H1 (cell line): ENCODE results near the gene STK16. TPM values are rescaled to one million over a fixed set of nuclear protein-coding genes. Genes with fewer than 3 reads are reported as not detected.

Experiments
- CTCF ChIA-PET: fragments of 300-600 bp; sonication (Branson Sonifier 250); formaldehyde crosslinking; loops from one replicate; lab custom pipeline; 2021; ENCODE audit not compliant: partially characterized antibody; lab: Charles Lee
- POLR2A ChIA-PET: fragments of 300-600 bp; sonication (Branson Sonifier 250); formaldehyde crosslinking; loops from one replicate; lab custom pipeline; 2021; ENCODE audit warnings: inconsistent platforms; ENCODE audit not compliant: partially characterized antibody; lab: Charles Lee
- DNase-seq, 2 experiments: peaks; one replicate each; pipeline versions ENCODE4 v3.0.0 to v3.0.0-alpha.2; 2010 to 2022; ENCODE audit warnings: low spot score in 2 of 2, low read depth in 1 of 2, mixed read lengths in 1 of 2
- FAIRE-seq: peaks from 2 replicates; lab custom pipeline; 2011; peaks lifted over from hg19 to GRCh38; lab: Jason Lieb, UNC
- H2AFZ ChIP-seq: 2 replicates; pipeline ENCODE4 v1.8.1; 2012; ENCODE audit warnings: low read length, inconsistent platforms
- H2AK5ac ChIP-seq: 2 replicates; pipeline ENCODE4 v1.6.1; 2013; ENCODE audit warnings: low read depth, low read length
- H2BK120ac ChIP-seq: replicated peaks from 2 replicates; pipeline ENCODE3; 2013; ENCODE audit warnings: low read depth, low read length, inconsistent platforms
- H2BK12ac ChIP-seq: 2 replicates; pipeline ENCODE4 v1.6.1; 2013; ENCODE audit warnings: low read depth, low read length
- H2BK15ac ChIP-seq: 2 replicates; pipeline ENCODE4 v1.6.1; 2013; ENCODE audit warnings: low read length
- H2BK20ac ChIP-seq: 2 replicates; pipeline ENCODE4 v1.6.1; 2013; ENCODE audit warnings: low read length
- H2BK5ac ChIP-seq: 2 replicates; pipeline ENCODE4 v1.6.1; 2013; ENCODE audit warnings: low read depth, low read length
- H3K14ac ChIP-seq: 2 replicates; pipeline ENCODE4 v1.6.1; 2013; ENCODE audit warnings: inconsistent platforms; ENCODE audit not compliant: insufficient read length
- H3K18ac ChIP-seq: 2 replicates; pipeline ENCODE4 v1.6.1; 2013; ENCODE audit warnings: low read length; ENCODE audit errors: extremely low read depth
- H3K23ac ChIP-seq: 2 replicates; pipeline ENCODE4 v1.6.1; 2013; ENCODE audit warnings: inconsistent platforms; ENCODE audit not compliant: insufficient read length
- H3K23me2 ChIP-seq: 2 replicates; pipeline ENCODE4 v1.6.1; 2013; ENCODE audit warnings: low read depth, low read length
- H3K27ac ChIP-seq: 2 replicates; pipeline ENCODE4 v1.6.1; 2011; ENCODE audit warnings: low read depth, low read length, inconsistent platforms
- H3K27me3 ChIP-seq, 4 experiments: replicated peaks in 1 of 4; 1 replicate in 1 of 4; 2 replicates in 3 of 4; pipeline versions ENCODE4 v1.6.1 to v1.8.1; 2011 to 2013; ENCODE audit warnings: low read length in 3 of 4, mild to moderate bottlenecking in 3 of 4, inconsistent platforms in 2 of 4, mixed read lengths in 2 of 4, moderate library complexity in 1 of 4; ENCODE audit not compliant: control insufficient read depth in 3 of 4, insufficient read depth in 3 of 4; ENCODE audit errors: extremely low read depth in 1 of 4
- H3K36me3 ChIP-seq, 4 experiments: 2 replicates each; pipeline versions ENCODE4 v1.6.1 to v1.8.1; 2011 to 2013; ENCODE audit warnings: mild to moderate bottlenecking in 4 of 4, low read length in 3 of 4, moderate library complexity in 2 of 4, control low read depth in 1 of 4, inconsistent platforms in 1 of 4; ENCODE audit not compliant: insufficient read depth in 4 of 4, control insufficient read depth in 2 of 4
- H3K4ac ChIP-seq: replicated peaks from 2 replicates; pipeline ENCODE3; 2013; ENCODE audit warnings: low read length, low read depth, mixed read lengths, inconsistent platforms; ENCODE audit not compliant: insufficient read length
- H3K4me1 ChIP-seq, 4 experiments: replicated peaks in 1 of 4; 1 replicate in 1 of 4; 2 replicates in 3 of 4; pipeline versions ENCODE4 v1.6.1 to v1.8.1; 2011 to 2013; ENCODE audit warnings: low read length in 3 of 4, inconsistent platforms in 2 of 4, mixed read lengths in 1 of 4; ENCODE audit not compliant: insufficient read depth in 4 of 4, control insufficient read depth in 3 of 4
- H3K4me2 ChIP-seq, 2 experiments: 2 replicates each; pipeline versions ENCODE4 v1.6.1 to v1.8.1; 2011 to 2013; ENCODE audit warnings: low read depth in 2 of 2, low read length in 2 of 2, control low read depth in 1 of 2, inconsistent platforms in 1 of 2, mild to moderate bottlenecking in 1 of 2; ENCODE audit not compliant: insufficient read depth in 1 of 2
- H3K4me3 ChIP-seq, 4 experiments: fragments of 200-600, 300-600 bp in 1 of 4; sonication (generic), shearing (Covaris generic), sonication (Bioruptor Twin) in 1 of 4; 2 replicates each; pipeline versions ENCODE4 v1.5.1 to v1.8.1; 2011 to 2016; ENCODE audit warnings: low read length in 4 of 4, low read depth in 3 of 4, control low read depth in 2 of 4, inconsistent platforms in 2 of 4, mild to moderate bottlenecking in 2 of 4, mixed read lengths in 1 of 4, moderate library complexity in 1 of 4; ENCODE audit not compliant: insufficient read depth in 2 of 4; ENCODE audit errors: extremely low read depth in 1 of 4
- H3K56ac ChIP-seq: replicated peaks from 2 replicates; pipeline ENCODE3; 2013; ENCODE audit warnings: low read depth, mild to moderate bottlenecking, mixed read lengths, low read length, inconsistent platforms; ENCODE audit not compliant: insufficient read length
- H3K79me1 ChIP-seq: 2 replicates; pipeline ENCODE4 v1.6.1; 2013; ENCODE audit warnings: low read depth, low read length, control low read depth
- H3K79me2 ChIP-seq, 2 experiments: 2 replicates each; pipeline versions ENCODE4 v1.6.1 to v1.8.1; 2012 to 2013; ENCODE audit warnings: low read length in 2 of 2, mild to moderate bottlenecking in 2 of 2, inconsistent platforms in 1 of 2; ENCODE audit not compliant: insufficient read depth in 2 of 2, control insufficient read depth in 1 of 2
- H3K9ac ChIP-seq, 4 experiments: replicated peaks in 1 of 4; 1 replicate in 1 of 4; 2 replicates in 3 of 4; pipeline versions ENCODE4 v1.6.1 to v1.8.1; 2011 to 2013; ENCODE audit warnings: low read depth in 3 of 4, low read length in 3 of 4, control low read depth in 2 of 4, mild to moderate bottlenecking in 2 of 4, moderate library complexity in 2 of 4, inconsistent platforms in 1 of 4; ENCODE audit errors: extremely low read depth in 1 of 4
- H3K9me3 ChIP-seq, 2 experiments: 2 replicates each; pipeline versions ENCODE4 v1.6.1 to v1.8.1; 2012 to 2013; ENCODE audit warnings: mild to moderate bottlenecking in 2 of 2, moderate library complexity in 2 of 2, control low read depth in 1 of 2, inconsistent platforms in 1 of 2, low read depth in 1 of 2, low read length in 1 of 2, mixed read lengths in 1 of 2; ENCODE audit not compliant: insufficient read depth in 2 of 2
- H4K20me1 ChIP-seq, 2 experiments: replicated peaks in 1 of 2; 2 replicates each; pipeline versions ENCODE3 to v1.8.1; 2011 to 2013; ENCODE audit warnings: inconsistent platforms in 2 of 2, low read length in 2 of 2, mild to moderate bottlenecking in 1 of 2; ENCODE audit not compliant: insufficient read depth in 2 of 2, control insufficient read depth in 1 of 2
- H4K5ac ChIP-seq: 2 replicates; pipeline ENCODE4 v1.6.1; 2013; ENCODE audit warnings: low read length, low read depth, mixed read lengths, inconsistent platforms; ENCODE audit not compliant: insufficient read length
- H4K8ac ChIP-seq: 2 replicates; pipeline ENCODE4 v1.8.0; 2013; ENCODE audit warnings: mild to moderate bottlenecking, moderate library complexity, low read length, inconsistent platforms; ENCODE audit not compliant: insufficient read depth; ENCODE audit errors: extremely low read depth
- H4K91ac ChIP-seq: replicated peaks from 2 replicates; pipeline ENCODE3; 2013; ENCODE audit warnings: low read length, mixed read lengths, inconsistent platforms; ENCODE audit not compliant: insufficient read length
- TEAD4 ChIP-seq: IDR thresholded peaks from 2 replicates; pipeline ENCODE4 v1.6.1; 2012; ENCODE audit warnings: low read depth, low read length, inconsistent platforms, mixed read lengths
- WGBS, 2 experiments: shearing (Covaris generic) in 1 of 2; methylation state at CpG; one replicate each; pipeline versions ENCODE4 v1.1.6 to v1.1.7; 2013 to 2015; ENCODE audit warnings: low lambda C conversion rate in 2 of 2, mixed read lengths in 2 of 2, inconsistent platforms in 1 of 2, low coverage in 1 of 2, missing lambda C conversion rate in 1 of 2; ENCODE audit not compliant: insufficient replicate concordance in 2 of 2, insufficient coverage in 1 of 2, insufficient read length in 1 of 2; ENCODE audit errors: extremely low coverage in 1 of 2, missing lambda C conversion rate in 1 of 2; 5-methylcytosine and 5-hydroxymethylcytosine counted together
- polyA plus RNA-seq, 7 experiments: library from polyadenylated mRNA; depleted of rRNA in 3 of 7; stranded (reverse) in 5 of 7; unstranded in 2 of 7; fragments of >200 nt in 5 of 7; fragments of 200-250 nt in 2 of 7; gene quantifications; 1 replicate in 5 of 7; 2 replicates in 1 of 7; 4 replicates in 1 of 7; pipeline versions ENCODE4 v1.2.1 to v1.2.3, GENCODE V29; 2011 to 2013; ENCODE audit warnings: missing spikeins in 2 of 7, mixed read lengths in 2 of 7
- total RNA-seq: library from RNA; stranded (reverse); fragmentation: NEBNext Ultra II Directional; extraction: Animal tissue kit (Norgen Biotek cat#: 25700); gene quantifications from 2 replicates; pipeline ENCODE4 v1.2.1, GENCODE V29; 2021

STK16 gene
- total and polyA plus RNA-seq, 2 of the 8 experiments (the other 6 are each of a cell fraction or from before 2014, with no cell fraction given), result 21.3 to 51.4 TPM

DNA sequence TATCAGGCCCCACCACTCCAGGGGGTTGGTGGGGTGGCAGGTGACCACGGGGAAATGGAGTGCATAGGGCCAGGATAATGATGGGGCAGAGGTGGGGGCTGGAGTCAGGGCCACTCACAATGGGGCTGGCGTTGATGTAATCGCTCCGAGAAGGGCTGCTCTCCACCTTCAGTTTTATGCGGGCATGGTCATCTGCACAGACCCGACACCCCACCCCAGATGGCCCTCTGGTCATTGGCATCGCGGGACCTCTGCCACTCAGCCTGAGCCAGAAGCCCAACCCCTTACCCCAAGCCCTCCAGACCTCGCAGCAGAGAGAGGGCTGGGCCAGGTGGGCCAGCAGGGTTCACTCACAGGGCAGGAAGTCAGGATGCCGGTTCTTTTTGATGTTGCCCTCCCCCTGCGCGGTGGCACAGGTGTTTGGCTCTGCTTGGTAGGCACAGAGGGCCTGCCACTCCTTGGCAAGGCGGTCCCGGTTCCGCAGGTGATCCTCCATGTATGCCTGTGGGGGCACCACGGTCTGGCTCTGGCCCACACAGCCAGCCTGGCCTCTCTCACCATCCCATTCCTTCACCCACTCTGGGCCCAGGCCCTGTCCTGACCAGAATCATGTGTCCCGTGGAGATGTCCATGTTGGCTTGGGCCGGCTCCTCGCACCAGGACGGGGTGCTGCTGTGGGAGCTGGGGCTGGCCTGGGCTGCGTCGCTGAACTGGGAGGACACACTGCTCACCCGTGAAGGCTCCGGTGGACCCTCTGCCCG lies 51.5 kb downstream of the STK16 start:
- POLR2A ChIA-PET, result interaction anchor here (2.3 to 3.7 kb wide), 2 partner anchors 9 to 10 kb away, joined by 13 to 19 read pairs; no protein-coding TSS in a partner anchor
- no peak overlapping the region for H3K56ac ChIP-seq
- H3K4me3 ChIP-seq, result no peak overlapping the region
- no peak overlapping the region for H4K5ac ChIP-seq
- 91% methylated on average over 20 of the region's 25 CpGs; no CpG with 5 or more reads in 1 of the 2 experiments for WGBS, 2 experiments
- H2BK15ac ChIP-seq, result no peak overlapping the region
- H3K27ac ChIP-seq, result no peak overlapping the region
- no peak overlapping the region for H2BK20ac ChIP-seq
- no peak overlapping the region for H3K14ac ChIP-seq
- H3K36me3 ChIP-seq, result no peaks in the 10 kb centered on the region
- no peak overlapping the region for H3K9ac ChIP-seq
- 0 out of 4 replicates have a peak, but pooled peaks cover 0 to 5% of the 10 kb centered on the region in 2 experiments for H3K9me3 ChIP-seq
- H4K91ac ChIP-seq, result no peak overlapping the region
- H3K79me2 ChIP-seq, result no peaks in the 10 kb centered on the region
- peaks cover 4% of the 10 kb centered on the region; the same call in 1 of the 2 replicates for H3K23me2 ChIP-seq
- no peaks in the 10 kb centered on the region; the same call in 1 of the 2 replicates for H3K79me1 ChIP-seq
- H3K4ac ChIP-seq, result no peak overlapping the region
- no peak overlapping the region for H4K8ac ChIP-seq
- FAIRE-seq, result no peak
- no peak overlapping the region for H3K4me2 ChIP-seq
- H2BK120ac ChIP-seq, result no peak overlapping the region
- H2AFZ ChIP-seq, result no peak overlapping the region
- H3K27me3 ChIP-seq, result peaks cover 0 to 36% (median 19%) of the 10 kb centered on the region in 4 experiments; a peak in 6 of 7 replicates
- H4K20me1 ChIP-seq, result no peaks in the 10 kb centered on the region
- peaks cover 0 to 8% (median 3%) of the 10 kb centered on the region in 4 experiments; a peak in 4 of 7 replicates for H3K4me1 ChIP-seq
- no peak for DNase-seq
- CTCF ChIA-PET, result interaction anchor here (0.6 to 11.7 kb wide), 20 partner anchors 12 to 249 kb away, joined by 3 to 220 read pairs (median 7); partner anchors contain the start of genes ANKZF1, ATG9A, DNAJB2 and PTPRN
- no peak overlapping the region; the same call in 1 of the 2 replicates for H2BK5ac ChIP-seq
- no peak overlapping the region for H2AK5ac ChIP-seq
- no peak overlapping the region for H3K18ac ChIP-seq
- no peak overlapping the region for H2BK12ac ChIP-seq
- H3K23ac ChIP-seq, result no peak overlapping the region
- no peak for TF ChIP-seq TEAD4
